GM23338 (cell line): ENCODE measurements around the gene FBXO34. TPM values are rescaled to one million over a fixed set of nuclear protein-coding genes. Genes with fewer than 3 reads are reported as not detected.

Experiments used
- ATAC-seq: fragments of 200-7000 bp; cut with Tn5 transposase; 3 replicates; pipeline ENCODE4 v1.9.1; 2020
- DNase-seq: peaks from one replicate; pipeline ENCODE4 v3.0.0-alpha.2; 2015; ENCODE audit warnings: low spot score
- H2AFZ ChIP-seq: fragments of 200-600 bp; sonication (generic); 2 replicates; pipeline ENCODE4 v1.8.0; 2016; ENCODE audit warnings: antibody characterized with exemption, mild to moderate bottlenecking, moderate library complexity
- H3F3A ChIP-seq: fragments of 200-600 bp; sonication (generic); replicated peaks from 2 replicates; pipeline ENCODE4 v1.8.0; 2017; ENCODE audit warnings: antibody characterized with exemption, mixed run types, low read depth
- H3K27ac ChIP-seq: fragments of 200-600 bp; sonication (generic); 2 replicates; pipeline ENCODE4 v1.6.1; 2016; ENCODE audit warnings: low read depth
- H3K27me3 ChIP-seq: fragments of 200-600 bp; sonication (generic); 2 replicates; pipeline ENCODE4 v1.8.0; 2016; ENCODE audit warnings: mild to moderate bottlenecking, mixed run types, moderate library complexity; ENCODE audit not compliant: insufficient read depth
- H3K36me3 ChIP-seq: fragments of 200-600 bp; sonication (generic); 2 replicates; pipeline ENCODE4 v1.8.0; 2016; ENCODE audit warnings: mild to moderate bottlenecking; ENCODE audit not compliant: insufficient read depth
- H3K4me1 ChIP-seq: fragments of 200-600 bp; sonication (generic); 2 replicates; pipeline ENCODE4 v1.8.0; 2016; ENCODE audit warnings: mild to moderate bottlenecking, moderate library complexity; ENCODE audit not compliant: insufficient read depth
- H3K4me2 ChIP-seq: fragments of 200-600 bp; sonication (generic); 2 replicates; pipeline ENCODE4 v1.7.1; 2017; ENCODE audit warnings: mixed run types
- H3K4me3 ChIP-seq: fragments of 200-600 bp; sonication (generic); 2 replicates; pipeline ENCODE4 v1.6.1; 2016; ENCODE audit warnings: mixed run types
- H3K79me2 ChIP-seq: fragments of 200-600 bp; sonication (generic); replicated peaks from 2 replicates; pipeline ENCODE4 v1.8.0; 2017; ENCODE audit warnings: mild to moderate bottlenecking; ENCODE audit not compliant: insufficient read depth
- H3K9me2 ChIP-seq: fragments of 200-600 bp; sonication (generic); 2 replicates; pipeline ENCODE4 v1.8.0; 2017; ENCODE audit not compliant: insufficient read depth
- H4K20me1 ChIP-seq: fragments of 200-600 bp; sonication (generic); replicated peaks from 2 replicates; pipeline ENCODE4 v1.8.0; 2017; ENCODE audit warnings: mild to moderate bottlenecking; ENCODE audit not compliant: insufficient read depth
- H3K27ac Mint-ChIP-seq: 2 replicates; pipeline ENCODE4 v1.8.0; 2020; ENCODE audit warnings: inconsistent platforms, mild to moderate bottlenecking, moderate library complexity, mixed read lengths
- H3K27me3 Mint-ChIP-seq: 3 replicates; pipeline ENCODE4 v1.8.0; 2022; ENCODE audit warnings: low read depth, mild to moderate bottlenecking, moderate library complexity, mixed read lengths, inconsistent platforms; ENCODE audit not compliant: insufficient read depth, poor library complexity
- H3K36me3 Mint-ChIP-seq: 3 replicates; pipeline ENCODE4 v1.8.0; 2021; ENCODE audit warnings: low read depth, mild to moderate bottlenecking, inconsistent platforms, moderate library complexity, mixed read lengths
- H3K4me1 Mint-ChIP-seq: 3 replicates; pipeline ENCODE4 v1.8.0; 2020; ENCODE audit warnings: mild to moderate bottlenecking, inconsistent platforms, mixed read lengths
- H3K4me3 Mint-ChIP-seq: 3 replicates; pipeline ENCODE4 v1.8.0; 2021; ENCODE audit warnings: moderate library complexity, mild to moderate bottlenecking, inconsistent platforms, mixed read lengths
- H3K9me3 Mint-ChIP-seq: 3 replicates; pipeline ENCODE4 v1.8.0; 2020; ENCODE audit warnings: moderate library complexity, mild to moderate bottlenecking, inconsistent platforms, mixed read lengths
- NANOG ChIP-seq: IDR thresholded peaks from 2 replicates; pipeline ENCODE4 v1.6.1; 2016; ENCODE audit warnings: antibody characterized with exemption, borderline replicate concordance
- ZNF331 ChIP-seq: fragments of 250-450 bp; sonication (Bioruptor Pico); IDR thresholded peaks from 2 replicates; pipeline ENCODE4 v1.5.0; 2020; ENCODE audit warnings: low read depth, mild to moderate bottlenecking, moderate library complexity
- polyA plus RNA-seq: library from polyadenylated mRNA; unstranded; fragments of >200 nt; fragmentation: Nextera tagmentation; extraction: Ambion mirVana; gene quantifications from 2 replicates; pipeline ENCODE4 v1.2.1, GENCODE V29; 2016
- total RNA-seq: library from RNA; depleted of rRNA; stranded (reverse); fragments of >200 nt; shearing (Covaris generic); gene quantifications from 2 replicates; pipeline ENCODE4 v1.2.3, GENCODE V29; 2014
- TF ChIP-seq, protein P1 (sequence below): fragments of 250-450 bp; sonication (Bioruptor Pico); IDR thresholded peaks from 2 replicates; pipeline ENCODE4 v1.5.0; 2020; ENCODE audit warnings: mild to moderate bottlenecking, moderate library complexity

The FBXO34 gene
- total and polyA plus RNA-seq, 2 experiments from 2014 or later = 9.4 to 13.4 TPM

GRCh38 chr14:55285048-55285652 lies 13.9 kb downstream of the FBXO34 start (continued):
- TF ChIP-seq, protein P1, sequence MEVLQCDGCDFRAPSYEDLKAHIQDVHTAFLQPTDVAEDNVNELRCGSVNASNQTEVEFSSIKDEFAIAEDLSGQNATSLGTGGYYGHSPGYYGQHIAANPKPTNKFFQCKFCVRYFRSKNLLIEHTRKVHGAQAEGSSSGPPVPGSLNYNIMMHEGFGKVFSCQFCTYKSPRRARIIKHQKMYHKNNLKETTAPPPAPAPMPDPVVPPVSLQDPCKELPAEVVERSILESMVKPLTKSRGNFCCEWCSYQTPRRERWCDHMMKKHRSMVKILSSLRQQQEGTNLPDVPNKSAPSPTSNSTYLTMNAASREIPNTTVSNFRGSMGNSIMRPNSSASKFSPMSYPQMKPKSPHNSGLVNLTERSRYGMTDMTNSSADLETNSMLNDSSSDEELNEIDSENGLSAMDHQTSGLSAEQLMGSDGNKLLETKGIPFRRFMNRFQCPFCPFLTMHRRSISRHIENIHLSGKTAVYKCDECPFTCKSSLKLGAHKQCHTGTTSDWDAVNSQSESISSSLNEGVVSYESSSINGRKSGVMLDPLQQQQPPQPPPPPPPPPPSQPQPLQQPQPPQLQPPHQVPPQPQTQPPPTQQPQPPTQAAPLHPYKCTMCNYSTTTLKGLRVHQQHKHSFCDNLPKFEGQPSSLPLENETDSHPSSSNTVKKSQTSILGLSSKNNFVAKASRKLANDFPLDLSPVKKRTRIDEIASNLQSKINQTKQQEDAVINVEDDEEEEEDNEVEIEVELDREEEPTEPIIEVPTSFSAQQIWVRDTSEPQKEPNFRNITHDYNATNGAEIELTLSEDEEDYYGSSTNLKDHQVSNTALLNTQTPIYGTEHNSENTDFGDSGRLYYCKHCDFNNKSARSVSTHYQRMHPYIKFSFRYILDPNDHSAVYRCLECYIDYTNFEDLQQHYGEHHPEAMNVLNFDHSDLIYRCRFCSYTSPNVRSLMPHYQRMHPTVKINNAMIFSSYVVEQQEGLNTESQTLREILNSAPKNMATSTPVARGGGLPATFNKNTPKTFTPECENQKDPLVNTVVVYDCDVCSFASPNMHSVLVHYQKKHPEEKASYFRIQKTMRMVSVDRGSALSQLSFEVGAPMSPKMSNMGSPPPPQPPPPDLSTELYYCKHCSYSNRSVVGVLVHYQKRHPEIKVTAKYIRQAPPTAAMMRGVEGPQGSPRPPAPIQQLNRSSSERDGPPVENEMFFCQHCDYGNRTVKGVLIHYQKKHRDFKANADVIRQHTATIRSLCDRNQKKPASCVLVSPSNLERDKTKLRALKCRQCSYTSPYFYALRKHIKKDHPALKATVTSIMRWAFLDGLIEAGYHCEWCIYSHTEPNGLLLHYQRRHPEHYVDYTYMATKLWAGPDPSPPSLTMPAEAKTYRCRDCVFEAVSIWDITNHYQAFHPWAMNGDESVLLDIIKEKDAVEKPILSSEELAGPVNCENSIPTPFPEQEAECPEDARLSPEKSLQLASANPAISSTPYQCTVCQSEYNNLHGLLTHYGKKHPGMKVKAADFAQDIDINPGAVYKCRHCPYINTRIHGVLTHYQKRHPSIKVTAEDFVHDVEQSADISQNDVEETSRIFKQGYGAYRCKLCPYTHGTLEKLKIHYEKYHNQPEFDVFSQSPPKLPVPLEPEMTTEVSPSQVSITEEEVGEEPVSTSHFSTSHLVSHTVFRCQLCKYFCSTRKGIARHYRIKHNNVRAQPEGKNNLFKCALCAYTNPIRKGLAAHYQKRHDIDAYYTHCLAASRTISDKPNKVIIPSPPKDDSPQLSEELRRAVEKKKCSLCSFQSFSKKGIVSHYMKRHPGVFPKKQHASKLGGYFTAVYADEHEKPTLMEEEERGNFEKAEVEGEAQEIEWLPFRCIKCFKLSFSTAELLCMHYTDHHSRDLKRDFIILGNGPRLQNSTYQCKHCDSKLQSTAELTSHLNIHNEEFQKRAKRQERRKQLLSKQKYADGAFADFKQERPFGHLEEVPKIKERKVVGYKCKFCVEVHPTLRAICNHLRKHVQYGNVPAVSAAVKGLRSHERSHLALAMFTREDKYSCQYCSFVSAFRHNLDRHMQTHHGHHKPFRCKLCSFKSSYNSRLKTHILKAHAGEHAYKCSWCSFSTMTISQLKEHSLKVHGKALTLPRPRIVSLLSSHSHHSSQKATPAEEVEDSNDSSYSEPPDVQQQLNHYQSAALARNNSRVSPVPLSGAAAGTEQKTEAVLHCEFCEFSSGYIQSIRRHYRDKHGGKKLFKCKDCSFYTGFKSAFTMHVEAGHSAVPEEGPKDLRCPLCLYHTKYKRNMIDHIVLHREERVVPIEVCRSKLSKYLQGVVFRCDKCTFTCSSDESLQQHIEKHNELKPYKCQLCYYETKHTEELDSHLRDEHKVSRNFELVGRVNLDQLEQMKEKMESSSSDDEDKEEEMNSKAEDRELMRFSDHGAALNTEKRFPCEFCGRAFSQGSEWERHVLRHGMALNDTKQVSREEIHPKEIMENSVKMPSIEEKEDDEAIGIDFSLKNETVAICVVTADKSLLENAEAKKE = no peak
- no peak for TF ChIP-seq ZNF331 (CRISPR knock-in tag)

DNA sequence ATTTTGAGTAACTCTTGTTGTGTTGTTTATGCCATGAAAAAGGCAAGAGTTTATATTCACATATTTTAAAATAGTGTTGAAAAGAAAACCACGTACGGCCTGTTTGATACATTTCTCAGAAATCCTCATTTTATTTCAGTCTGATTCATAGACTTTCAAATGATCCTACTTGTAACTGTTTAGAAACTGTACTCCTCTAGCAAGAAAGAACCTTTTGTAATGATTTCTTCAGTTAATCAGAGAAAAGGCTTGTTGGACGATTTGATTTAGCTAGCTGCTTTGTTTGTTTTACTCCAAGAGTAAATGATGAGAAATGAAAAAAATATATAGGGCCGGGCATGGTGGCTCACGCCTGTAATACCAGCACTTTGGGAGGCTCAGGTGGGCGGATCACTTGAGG lies 17.2 kb downstream of the FBXO34 start:
- Mint-ChIP-seq H3K27ac (no peak overlapping the region), H3K27me3 (no peaks in the 10 kb centered on the region), H3K4me1 (peaks cover 5% of the 10 kb centered on the region; the same call in 2 of the 3 replicates), H3K9me3 (no peaks in the 10 kb centered on the region), H3K4me3 (no peak overlapping the region), H3K36me3 (no peaks in the 10 kb centered on the region)
- DNase-seq (no peak), ATAC-seq (no peak)
- H3K4me1 ChIP-seq = no peaks in the 10 kb centered on the region; the same call in 1 of the 2 replicates
- no peaks in the 10 kb centered on the region for H3K9me2 ChIP-seq
- H4K20me1 ChIP-seq = peaks cover 3% of the 10 kb centered on the region; the same call in 1 of the 2 replicates
- no peaks in the 10 kb centered on the region for H3F3A ChIP-seq
- H2AFZ ChIP-seq = no peak overlapping the region
- TF ChIP-seq NANOG = no peak
- H3K27me3 ChIP-seq = no peaks in the 10 kb centered on the region
- H3K36me3 ChIP-seq = no peaks in the 10 kb centered on the region
- no peak overlapping the region for H3K27ac ChIP-seq
- H3K4me3 ChIP-seq = no peak overlapping the region
- H3K79me2 ChIP-seq = peaks cover 94% of the 10 kb centered on the region
- H3K4me2 ChIP-seq = no peak overlapping the region
